Hematopoietic multipotent progenitor cell (in vitro differentiated cells): ENCODE data around the gene NHLRC4. TPM values are rescaled to one million over a fixed set of nuclear protein-coding genes. Genes with fewer than 3 reads are reported as not detected.

Source experiments
- DNase-seq, 3 donors: peaks; one replicate each; pipeline ENCODE4 v3.0.0-alpha.2; 2011 to 2015; ENCODE audit warnings: low read depth in 2 of 3, low spot score in 2 of 3
- total RNA-seq: library from RNA; depleted of rRNA; stranded (reverse); fragments of >200 nt; gene quantifications from one replicate; pipeline ENCODE4 v1.2.3, GENCODE V29; 2012

The NHLRC4 gene
- total RNA-seq, 1 donor, result 14.3 TPM

GRCh38 chr16:564690-565418 is 2.0 kb upstream of the NHLRC4 start:
- no peak for DNase-seq

- DNase-seq, result no peak
These were observed 1.1 kb upstream of the NHLRC4 start for GRCh38 chr16:565419-566330.

GRCh38 chr16:567373-568256 is 810 bp downstream of the NHLRC4 start:
- DNase-seq, result no peak

GRCh38 chr16:568401-569258 is 1.8 kb downstream of the NHLRC4 start:
- no peak for DNase-seq

- peak; percentile 36 to 60 (median 58) for DNase-seq
These were observed 2.8 kb downstream of the NHLRC4 start, which contains the start of gene PIGQ for GRCh38 chr16:569445-570254. PIGQ (plus strand) TSS chr16:569968; CDS start chr16:574075, 4,107 bp downstream.

- no peak for DNase-seq
These were observed 6.3 kb downstream of the NHLRC4 start for GRCh38 chr16:572865-573650.

- no peak for DNase-seq
These were observed 7.4 kb downstream of the NHLRC4 start for GRCh38 chr16:574021-574760.

GRCh38 chr16:575354-576196 is 8.8 kb downstream of the NHLRC4 start:
- DNase-seq, result no peak

GRCh38 chr16:576197-576822 is 9.5 kb downstream of the NHLRC4 start:
- DNase-seq, result no peak

GRCh38 chr16:576823-577201 is 10.0 kb downstream of the NHLRC4 start:
- no peak for DNase-seq

GRCh38 chr16:577796-578195 is 11.0 kb downstream of the NHLRC4 start:
- DNase-seq, result no peak

GRCh38 chr16:578232-578869 is 11.5 kb downstream of the NHLRC4 start:
- no peak for DNase-seq

- DNase-seq, result peak in 2 of 3 donors; percentile 88 to 91
These were observed 12.1 kb downstream of the NHLRC4 start for GRCh38 chr16:578870-579405.

- no peak for DNase-seq
These were observed 13.5 kb downstream of the NHLRC4 start for GRCh38 chr16:580141-580945.
